RKO (cell line): ENCODE data around the gene TXNDC11.

Experiments
- DNase-seq: peaks from one replicate; pipeline ENCODE4 v3.0.0-alpha.2; 2016; ENCODE audit warnings: low spot score

TXNDC11 gene

GRCh38 chr16:11655655-11656054 lies 87.0 kb downstream of the TXNDC11 start:
- no peak for DNase-seq

- no peak for DNase-seq
Measured at GRCh38 chr16:11651796-11652195, 90.9 kb downstream of the TXNDC11 start.

GRCh38 chr16:11650641-11651591 lies 91.7 kb downstream of the TXNDC11 start:
- no peak for DNase-seq

DNA sequence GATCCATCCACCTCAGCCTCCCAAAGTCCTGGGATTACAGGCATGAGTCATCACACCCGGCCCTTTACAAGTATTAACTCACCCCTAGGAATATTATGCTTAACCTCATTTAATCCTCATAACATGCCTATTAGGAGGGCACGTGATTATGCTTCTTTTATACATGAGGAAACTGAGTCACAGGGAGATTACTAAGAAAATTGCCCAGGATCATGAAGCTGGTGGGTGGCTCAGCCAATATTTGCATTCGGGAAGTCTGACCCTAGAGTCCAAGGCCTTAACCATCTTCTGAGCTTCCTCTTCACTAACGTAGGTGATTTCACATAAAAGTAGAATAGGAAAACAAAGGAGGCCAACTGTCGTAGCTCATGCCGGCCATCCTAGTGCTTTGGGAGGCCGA lies 93.4 kb downstream of the TXNDC11 start:
- no peak for DNase-seq

- no peak for DNase-seq
Measured at GRCh38 chr16:11642765-11643116, 99.9 kb downstream of the TXNDC11 start.

DNA sequence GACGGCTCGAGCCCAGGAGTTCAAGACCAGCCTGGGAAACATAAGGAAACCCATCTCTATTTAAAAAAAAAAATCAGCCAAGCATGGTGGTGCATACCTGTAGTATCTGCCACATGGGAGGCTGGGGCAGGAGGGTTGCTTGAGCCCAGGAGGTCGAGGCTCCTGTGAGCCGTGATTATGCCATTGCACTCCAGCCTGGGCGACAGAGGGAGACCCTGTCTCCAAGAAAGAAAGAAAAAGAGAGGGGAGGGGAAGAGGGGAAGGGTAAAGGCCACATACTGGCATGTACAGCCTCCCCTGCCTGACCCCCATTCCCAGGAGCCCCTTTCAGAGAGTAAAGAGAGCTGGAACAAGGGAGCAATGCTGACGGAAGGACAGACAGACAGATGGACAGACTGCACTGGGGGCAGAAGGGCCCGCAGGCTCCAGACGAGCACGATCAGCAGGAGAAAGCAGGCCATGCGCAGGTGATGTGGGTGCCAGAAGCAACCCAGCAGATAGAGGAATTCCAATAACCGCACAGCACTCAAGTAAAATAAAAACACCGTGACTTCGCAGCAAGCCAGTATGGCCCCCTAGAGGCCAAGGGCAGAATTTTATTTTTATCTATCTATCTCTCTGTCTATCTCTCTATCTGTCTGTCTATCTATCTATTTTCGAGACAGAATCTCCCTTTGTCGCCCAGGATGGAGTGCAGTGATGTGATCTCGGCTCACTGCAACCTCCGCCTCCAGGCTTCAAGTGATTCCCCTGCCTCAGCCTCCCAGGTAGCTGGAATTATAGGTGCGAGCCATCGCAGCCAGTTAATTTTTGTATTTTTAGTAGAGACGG lies 101.5 kb downstream of the TXNDC11 start:
- DNase-seq: peak; percentile 69

- DNase-seq: peak; percentile 72
Measured at GRCh38 chr16:11639925-11640899, 102.4 kb downstream of the TXNDC11 start.

- no peak for DNase-seq
Measured at GRCh38 chr16:11639008-11639562, 103.6 kb downstream of the TXNDC11 start.

DNA sequence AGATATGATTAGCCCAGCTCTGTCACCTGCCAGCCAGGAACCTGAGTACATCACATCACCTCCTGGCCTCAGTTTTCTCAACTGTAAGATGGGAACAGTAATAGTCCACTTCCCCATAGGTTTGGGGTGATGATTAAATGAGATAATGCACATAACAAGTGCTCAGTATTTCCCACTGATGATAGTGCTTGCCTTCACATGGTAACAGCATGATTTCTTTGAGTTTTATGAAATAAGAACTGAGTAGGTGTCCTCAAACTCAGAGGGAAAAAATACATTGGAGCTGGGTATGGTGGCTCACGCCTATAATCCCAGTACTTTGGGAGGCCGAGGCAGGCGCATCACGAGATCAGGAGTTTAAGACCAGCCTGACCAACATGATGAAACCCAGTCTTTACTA lies 104.5 kb downstream of the TXNDC11 start:
- no peak for DNase-seq

GRCh38 chr16:11637320-11637719 lies 105.3 kb downstream of the TXNDC11 start:
- no peak for DNase-seq

- no peak for DNase-seq
Measured at GRCh38 chr16:11636172-11636721, 106.4 kb downstream of the TXNDC11 start.

DNA sequence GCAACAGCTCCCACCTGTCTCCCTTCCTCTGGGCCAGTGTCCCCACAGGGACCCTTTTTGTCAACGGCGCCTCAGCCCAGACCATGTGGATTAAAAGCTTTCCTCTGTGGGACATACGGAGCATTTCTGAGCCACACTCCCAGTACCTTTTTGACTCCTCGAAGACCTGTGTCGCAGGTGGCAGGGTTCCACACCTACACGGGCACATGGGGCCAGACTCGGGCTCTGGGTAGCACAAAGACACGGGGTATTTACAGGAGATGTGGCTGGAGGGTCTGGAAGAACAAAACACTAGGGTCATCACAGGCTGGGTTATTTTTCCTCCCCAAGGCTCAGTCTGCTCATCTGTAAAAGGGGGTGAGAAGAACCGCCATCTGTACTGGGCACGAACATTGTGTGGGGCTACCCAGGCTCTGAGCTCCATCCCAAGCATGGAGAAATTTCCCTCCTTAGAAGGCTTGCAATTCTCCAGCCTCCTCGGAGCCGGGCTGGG lies 106.9 kb downstream of the TXNDC11 start:
- no peak for DNase-seq

DNA sequence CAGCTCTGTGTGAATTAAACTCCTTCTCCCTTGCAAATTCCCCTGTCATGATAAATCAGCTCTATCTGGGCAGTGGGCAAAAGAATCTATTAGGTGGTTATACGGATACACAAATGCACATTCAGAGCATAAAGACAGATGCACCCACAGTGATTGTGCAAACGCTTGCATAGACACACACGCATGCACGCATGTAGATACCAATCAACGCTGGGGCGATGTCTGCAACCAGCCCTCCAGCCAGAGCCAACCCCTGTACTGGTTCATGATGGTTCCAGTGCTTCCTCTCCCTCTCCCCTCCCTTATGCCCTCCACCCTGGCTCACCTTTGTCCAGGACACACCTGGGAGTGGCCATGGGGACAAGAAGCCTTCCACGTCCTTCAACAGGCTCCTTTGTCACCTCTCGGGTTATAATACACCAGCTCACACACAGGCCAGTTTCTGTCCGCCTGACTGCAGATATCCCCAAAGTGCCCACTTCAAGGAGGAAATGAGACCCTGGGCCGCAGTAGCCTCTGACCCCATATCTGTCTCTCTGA lies 107.5 kb downstream of the TXNDC11 start:
- DNase-seq: no peak

GRCh38 chr16:11634312-11634711 lies 108.3 kb downstream of the TXNDC11 start:
- DNase-seq: no peak

DNA sequence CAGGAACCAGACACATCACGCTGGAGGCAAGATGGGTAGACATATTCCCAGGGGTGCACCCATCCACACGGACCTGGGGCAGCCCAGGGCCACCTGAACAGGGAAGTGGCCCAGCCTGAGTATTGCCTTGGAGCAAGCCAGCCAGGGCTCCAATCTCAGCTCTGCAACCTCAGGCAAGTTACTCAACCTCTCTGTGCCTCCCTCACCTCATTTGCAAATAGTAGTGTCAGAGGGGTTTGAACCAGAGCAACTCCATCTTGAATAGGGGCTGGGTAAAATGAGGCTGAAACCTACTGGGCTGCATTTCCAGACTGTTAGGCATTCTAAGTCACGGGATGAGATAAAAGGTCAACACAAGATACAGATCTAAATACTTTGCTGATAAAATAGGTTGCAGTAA lies 109.5 kb downstream of the TXNDC11 start:
- DNase-seq: no peak

DNA sequence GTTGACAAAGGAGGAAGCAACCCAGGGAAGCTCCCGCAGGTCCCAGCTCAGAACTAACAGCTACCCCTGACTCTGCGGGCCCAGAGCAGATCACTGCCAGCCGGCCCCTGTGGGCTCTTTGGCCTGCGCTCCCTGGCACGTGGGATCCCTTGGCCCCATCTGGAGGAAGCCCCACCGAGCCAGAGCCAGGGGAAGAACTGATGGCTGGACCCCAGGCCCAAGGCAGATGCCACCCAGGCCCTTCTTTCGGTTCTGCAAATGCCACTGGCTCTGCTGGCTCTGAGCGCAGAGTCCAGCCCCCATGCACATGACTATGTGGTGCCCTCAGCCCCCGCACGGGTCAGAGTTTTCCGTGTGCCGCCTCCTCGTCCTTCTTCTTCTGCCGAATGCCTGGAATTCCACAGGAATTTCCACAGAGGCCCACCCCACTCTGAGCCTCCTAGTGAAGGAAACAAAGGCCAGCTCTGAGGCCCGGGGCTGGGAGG lies 110.2 kb downstream of the TXNDC11 start:
- no peak for DNase-seq

GRCh38 chr16:11631214-11631613 lies 111.4 kb downstream of the TXNDC11 start:
- DNase-seq: no peak

- DNase-seq: no peak
Measured at GRCh38 chr16:11630768-11631056, 111.9 kb downstream of the TXNDC11 start.

DNA sequence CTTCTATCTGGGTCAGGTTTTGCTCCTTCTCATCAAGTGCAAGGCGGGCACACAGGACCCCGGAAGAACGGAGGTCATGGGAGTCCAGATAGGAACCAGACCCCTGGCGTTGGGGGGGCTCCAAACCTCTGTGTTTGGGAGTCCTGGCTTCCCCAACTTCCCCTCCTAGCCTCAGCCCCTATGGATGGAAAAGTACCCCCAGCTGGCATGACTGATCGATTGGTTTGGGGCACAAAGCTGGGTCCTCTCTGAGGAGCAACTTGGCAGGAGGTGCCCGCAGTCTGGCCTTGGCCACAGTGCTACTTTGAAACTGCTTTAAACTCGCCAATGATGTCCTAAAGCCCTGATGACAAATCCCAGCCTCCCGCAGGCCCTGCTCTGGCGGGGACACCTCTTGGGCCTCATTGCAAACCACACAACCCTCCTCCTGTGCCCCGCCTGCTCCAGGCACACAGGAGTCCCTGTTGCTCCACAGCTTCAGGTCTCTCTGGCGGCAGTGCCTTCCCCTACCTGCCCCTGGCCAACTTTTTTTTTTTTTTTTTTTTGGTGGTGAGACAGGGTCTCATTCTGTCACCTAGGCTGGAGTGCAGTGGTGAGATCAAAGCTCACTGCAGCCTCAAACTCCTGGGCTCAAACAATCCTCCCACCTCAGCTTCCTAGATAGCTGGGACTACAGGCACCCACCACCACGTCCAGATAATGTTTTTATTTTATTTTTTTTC lies 112.5 kb downstream of the TXNDC11 start:
- no peak for DNase-seq
